GM10248 (cell line): Measurements from ENCODE around the gene SNRNP35.
"Not testable (repeated sequence)": the region's sequence is repeated elsewhere in the genome, so short reads cannot be mapped to it uniquely, and the experiment has no call there.

Source experiments
- CTCF ChIA-PET: fragments of 300-600 bp; sonication (Branson Sonifier 250); formaldehyde crosslinking; extraction: SDS; loops from one replicate; lab custom pipeline; 2021; ENCODE audit warnings: antibody characterized with exemption; lab: Yijun Ruan, JAX
- POLR2A ChIA-PET: fragments of 350-650 bp; sonication (Branson Sonifier 250); formaldehyde crosslinking; extraction: SDS; loops from one replicate; lab custom pipeline; 2020; ENCODE audit warnings: antibody characterized with exemption; lab: Yijun Ruan, JAX
- DNase-seq: peaks from one replicate; pipeline ENCODE4 v3.0.0; 2012; ENCODE audit errors: extremely low spot score
- TF ChIP-seq, protein P1 (sequence below): IDR thresholded peaks from 2 replicates; pipeline ENCODE4 v1.5.1; 2012; ENCODE audit warnings: mild to moderate bottlenecking, low read depth; ENCODE audit errors: extremely low read depth, missing control alignments, control extremely low read depth

SNRNP35 gene

DNA sequence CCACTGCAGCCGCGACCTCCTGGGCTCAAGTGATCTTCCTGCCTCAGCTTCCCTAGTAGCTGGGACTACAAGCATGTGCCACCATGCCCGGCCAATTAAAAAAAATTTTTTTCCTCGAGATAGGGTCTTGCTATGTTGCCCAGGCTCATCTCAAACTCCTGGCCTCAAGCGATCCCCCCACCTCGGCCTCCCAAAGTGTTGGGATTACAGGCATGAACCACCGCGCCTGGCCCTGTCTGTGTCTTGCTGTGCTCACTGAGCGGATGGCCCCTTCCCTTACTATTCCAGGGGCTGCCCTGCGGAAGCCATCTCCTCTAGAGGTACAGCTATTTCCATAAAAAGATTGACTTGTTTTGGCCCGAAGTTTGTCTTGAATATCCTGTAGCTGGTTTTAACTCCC is 20.1 kb downstream of the SNRNP35 start:
- DNase-seq: no peak
- ChIA-PET CTCF (no interaction called here), POLR2A (interaction anchor here (0.6 kb wide), 2 partner anchors 17 to 81 kb away, joined by 4 to 5 read pairs; no protein-coding TSS in a partner anchor)
- TF ChIP-seq, protein P1, sequence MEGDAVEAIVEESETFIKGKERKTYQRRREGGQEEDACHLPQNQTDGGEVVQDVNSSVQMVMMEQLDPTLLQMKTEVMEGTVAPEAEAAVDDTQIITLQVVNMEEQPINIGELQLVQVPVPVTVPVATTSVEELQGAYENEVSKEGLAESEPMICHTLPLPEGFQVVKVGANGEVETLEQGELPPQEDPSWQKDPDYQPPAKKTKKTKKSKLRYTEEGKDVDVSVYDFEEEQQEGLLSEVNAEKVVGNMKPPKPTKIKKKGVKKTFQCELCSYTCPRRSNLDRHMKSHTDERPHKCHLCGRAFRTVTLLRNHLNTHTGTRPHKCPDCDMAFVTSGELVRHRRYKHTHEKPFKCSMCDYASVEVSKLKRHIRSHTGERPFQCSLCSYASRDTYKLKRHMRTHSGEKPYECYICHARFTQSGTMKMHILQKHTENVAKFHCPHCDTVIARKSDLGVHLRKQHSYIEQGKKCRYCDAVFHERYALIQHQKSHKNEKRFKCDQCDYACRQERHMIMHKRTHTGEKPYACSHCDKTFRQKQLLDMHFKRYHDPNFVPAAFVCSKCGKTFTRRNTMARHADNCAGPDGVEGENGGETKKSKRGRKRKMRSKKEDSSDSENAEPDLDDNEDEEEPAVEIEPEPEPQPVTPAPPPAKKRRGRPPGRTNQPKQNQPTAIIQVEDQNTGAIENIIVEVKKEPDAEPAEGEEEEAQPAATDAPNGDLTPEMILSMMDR: no peak

DNA sequence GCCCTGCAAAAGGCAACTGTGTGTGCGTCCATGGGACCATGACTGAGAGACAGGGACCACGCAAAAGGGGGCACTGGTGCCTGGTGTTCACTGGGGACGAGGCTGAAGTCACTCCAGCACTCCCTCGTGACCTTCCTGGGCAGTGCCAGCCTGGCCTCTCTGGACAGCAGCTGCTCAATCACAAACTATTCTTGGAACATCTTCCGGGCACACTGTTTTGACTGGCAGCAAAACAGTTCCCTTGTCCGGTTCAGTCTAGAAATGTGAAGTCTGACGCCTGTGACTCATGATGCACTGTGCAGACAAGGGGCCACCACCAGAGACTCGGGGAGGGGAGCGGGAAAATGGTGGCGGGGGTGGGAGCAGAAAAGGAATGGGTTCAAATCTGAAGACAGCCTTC is 20.8 kb downstream of the SNRNP35 start:
- TF ChIP-seq, protein P1: no peak
- no peak for DNase-seq
- POLR2A ChIA-PET: interaction anchor here (0.6 kb wide), 1 partner anchor 18 kb away, joined by 4 read pairs; no protein-coding TSS in a partner anchor
- CTCF ChIA-PET: no interaction called here

- POLR2A ChIA-PET: no interaction called here
- CTCF ChIA-PET: no interaction called here
Measured at GRCh38 chr12:123479442-123480180, 21.7 kb downstream of the SNRNP35 start.

GRCh38 chr12:123481251-123481650 is 23.3 kb downstream of the SNRNP35 start:
- POLR2A ChIA-PET: interaction anchor here (0.7 kb wide), 1 partner anchor 168 kb away, joined by 5 read pairs; no protein-coding TSS in a partner anchor
- CTCF ChIA-PET, DNase-seq: not testable (repeated sequence)

More at GRCh38 chr12:123479442-123480180, 21.7 kb downstream of the SNRNP35 start:
- no peak for DNase-seq
- TF ChIP-seq, protein P1: no peak

- ChIA-PET CTCF (interaction anchor here (0.7 to 1.1 kb wide), 4 partner anchors 8 to 245 kb away, joined by 3 to 4 read pairs (median 3); no protein-coding TSS in a partner anchor), POLR2A (interaction anchor here (1.4 kb wide), 1 partner anchor 250 kb away, joined by 3 read pairs; the partner anchor contains the start of genes MPHOSPH9 and MTRFR)
- DNase-seq: no peak
- TF ChIP-seq, protein P1: no peak
Measured at GRCh38 chr12:123482876-123483275, 24.9 kb downstream of the SNRNP35 start.

DNA sequence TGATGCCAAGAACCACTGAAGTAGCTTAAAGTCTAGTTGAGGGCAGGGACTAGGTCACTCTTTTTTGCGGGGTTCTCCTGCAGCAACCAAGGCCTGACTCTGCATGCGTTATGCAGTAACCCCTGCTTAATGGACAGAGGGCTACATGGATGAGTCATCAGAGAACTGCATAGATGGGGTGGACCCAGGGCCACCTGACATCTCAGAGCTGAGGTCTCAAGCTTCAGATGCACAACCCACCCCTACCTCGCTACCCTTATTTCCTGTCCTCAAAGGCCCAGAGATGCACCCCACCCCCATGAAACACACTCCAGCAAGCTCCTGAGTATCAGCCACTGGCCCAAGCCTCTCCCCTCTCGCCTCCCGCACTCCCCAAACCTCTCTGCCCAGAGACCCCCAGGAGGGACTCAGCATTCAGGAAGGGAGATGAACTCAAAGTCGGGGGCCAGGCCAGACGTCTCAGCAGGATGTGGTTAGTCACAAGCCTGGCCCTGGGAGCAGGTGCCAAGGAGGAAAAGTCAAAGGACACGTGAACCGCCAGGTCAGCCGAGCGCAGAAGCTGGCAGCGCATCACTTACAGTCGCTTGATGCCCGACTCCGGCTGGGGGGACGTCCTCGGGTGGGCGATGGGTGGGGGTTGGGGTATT is 25.8 kb downstream of the SNRNP35 start:
- DNase-seq: no peak
- ChIA-PET POLR2A (interaction anchor here (1.4 kb wide), 1 partner anchor 251 kb away, joined by 3 read pairs; the partner anchor contains the start of genes MPHOSPH9 and MTRFR), CTCF (interaction anchor here (1.0 kb wide), 1 partner anchor 9 kb away, joined by 3 read pairs; no protein-coding TSS in a partner anchor)
- TF ChIP-seq, protein P1: no peak
